Kidney epithelial cell (primary cell): ENCODE data around the gene PQBP1. TPM values are rescaled to one million over a fixed set of nuclear protein-coding genes. Genes with fewer than 3 reads are reported as not detected.

Experiments used
- DNase-seq: peaks from one replicate; pipeline ENCODE4 v3.0.0-alpha.2; 2010; ENCODE audit warnings: low read depth
- H3K27me3 ChIP-seq: 2 replicates; pipeline ENCODE4 v1.6.0; 2011; ENCODE audit warnings: low read length; ENCODE audit not compliant: control insufficient read depth, insufficient read depth
- H3K36me3 ChIP-seq: 2 replicates; pipeline ENCODE4 v1.5.1; 2011; ENCODE audit warnings: low read length; ENCODE audit not compliant: control insufficient read depth, insufficient read depth
- H3K4me3 ChIP-seq: 2 replicates; pipeline ENCODE4 v1.5.1; 2011; ENCODE audit warnings: low read depth, mild to moderate bottlenecking, control low read depth, low read length
- CTCF ChIP-seq: IDR thresholded peaks from 2 replicates; pipeline ENCODE4 v1.5.1; 2011; ENCODE audit warnings: mild to moderate bottlenecking, moderate library complexity, low read length, control low read depth, inconsistent platforms; ENCODE audit not compliant: insufficient read depth, poor library complexity, severe bottlenecking
- total RNA-seq: library from RNA; depleted of rRNA; stranded (reverse); fragments of >200 nt; gene quantifications from 2 replicates; pipeline ENCODE4 v1.2.3, GENCODE V29; 2015

PQBP1 gene
- total RNA-seq, 1 donor from 2014 or later = 73.2 TPM

- Histone ChIP-seq H3K36me3 (no peaks in the 10 kb centered on the region), H3K4me3 (peak overlapping the region; percentile 85), H3K27me3 (no peaks in the 10 kb centered on the region)
- DNase-seq = no peak
- no peak for TF ChIP-seq CTCF
Measured at GRCh38 chrX:48910926-48911411, 13.2 kb downstream of the PQBP1 start.

- Histone ChIP-seq H3K27me3 (no peaks in the 10 kb centered on the region), H3K4me3 (peak within 1 kb of the TSS; percentile 85), H3K36me3 (no peaks in the 10 kb centered on the region)
- no peak for TF ChIP-seq CTCF
- DNase-seq = peak; percentile 52
Measured at GRCh38 chrX:48911412-48912182, 13.9 kb downstream of the PQBP1 start, which contains the start of gene SLC35A2. SLC35A2 (minus strand) TSS chrX:48911646; CDS start chrX:48911636, 10 bp downstream.

- Histone ChIP-seq H3K4me3 (no peak overlapping the region), H3K27me3 (no peaks in the 10 kb centered on the region), H3K36me3 (no peaks in the 10 kb centered on the region)
- no peak for DNase-seq
- TF ChIP-seq CTCF = no peak
Measured at GRCh38 chrX:48913605-48914366, 16.1 kb downstream of the PQBP1 start.

- no peak for DNase-seq
- H3K4me3 ChIP-seq = no peak overlapping the region
- TF ChIP-seq CTCF = no peak
- H3K36me3 ChIP-seq = no peaks in the 10 kb centered on the region
- H3K27me3 ChIP-seq = no peaks in the 10 kb centered on the region
Measured at GRCh38 chrX:48914593-48915493, 17.1 kb downstream of the PQBP1 start.

GRCh38 chrX:48917139-48918001 is 19.6 kb downstream of the PQBP1 start:
- Histone ChIP-seq H3K27me3 (no peaks in the 10 kb centered on the region), H3K36me3 (no peaks in the 10 kb centered on the region), H3K4me3 (peak overlapping the region; percentile 69)
- TF ChIP-seq CTCF = peak; percentile 88
- peak; percentile 65 for DNase-seq
